Kidney glomerular epithelial cell (primary cell): ENCODE results near the gene RNF44.

Experiments
- DNase-seq: peaks from one replicate; lab custom pipeline; 2025; lab: John Stamatoyannopoulos, UW

RNF44 gene

GRCh38 chr5:176535664-176536131 is 1.5 kb downstream of the RNF44 start:
- no peak for DNase-seq

- DNase-seq, result peak; percentile 56
These were observed 2.0 kb downstream of the RNF44 start for GRCh38 chr5:176535101-176535663.

- DNase-seq, result no peak
These were observed 2.6 kb downstream of the RNF44 start for GRCh38 chr5:176534640-176535039.

GRCh38 chr5:176533894-176534611 is 3.1 kb downstream of the RNF44 start:
- no peak for DNase-seq

GRCh38 chr5:176533390-176533789 is 3.8 kb downstream of the RNF44 start:
- DNase-seq, result no peak

- DNase-seq, result no peak
These were observed 4.4 kb downstream of the RNF44 start for GRCh38 chr5:176532795-176533194.

- no peak for DNase-seq
These were observed 5.2 kb downstream of the RNF44 start for GRCh38 chr5:176531902-176532493.

- no peak for DNase-seq
These were observed 6.0 kb downstream of the RNF44 start for GRCh38 chr5:176530983-176531901.

- no peak for DNase-seq
These were observed 6.7 kb downstream of the RNF44 start for GRCh38 chr5:176530393-176530982.

GRCh38 chr5:176529741-176530141 is 7.5 kb downstream of the RNF44 start:
- no peak for DNase-seq

- DNase-seq, result no peak
These were observed 8.0 kb downstream of the RNF44 start for GRCh38 chr5:176529116-176529740.

GRCh38 chr5:176528761-176529115 is 8.5 kb downstream of the RNF44 start:
- DNase-seq, result no peak

GRCh38 chr5:176528301-176528700 is 8.9 kb downstream of the RNF44 start:
- DNase-seq, result no peak

GRCh38 chr5:176527246-176528222 is 9.7 kb downstream of the RNF44 start:
- no peak for DNase-seq

GRCh38 chr5:176526462-176526861 is 10.7 kb downstream of the RNF44 start:
- DNase-seq, result no peak

- DNase-seq, result no peak
These were observed 11.5 kb downstream of the RNF44 start for GRCh38 chr5:176525677-176526076.

GRCh38 chr5:176524987-176525386 is 12.2 kb downstream of the RNF44 start:
- no peak for DNase-seq

- no peak for DNase-seq
These were observed 13.1 kb downstream of the RNF44 start for GRCh38 chr5:176524138-176524537.

- DNase-seq, result no peak
These were observed 15.4 kb downstream of the RNF44 start for GRCh38 chr5:176521699-176522263.

- no peak for DNase-seq
These were observed 15.9 kb downstream of the RNF44 start for GRCh38 chr5:176521286-176521685.
